ENCODE data around the gene THOC6. TPM values are rescaled to one million over a fixed set of nuclear protein-coding genes. Genes with fewer than 3 reads are reported as not detected.

The THOC6 gene
- total RNA-seq, 1 experiment from 2014 or later, result 68.2 TPM

DNA sequence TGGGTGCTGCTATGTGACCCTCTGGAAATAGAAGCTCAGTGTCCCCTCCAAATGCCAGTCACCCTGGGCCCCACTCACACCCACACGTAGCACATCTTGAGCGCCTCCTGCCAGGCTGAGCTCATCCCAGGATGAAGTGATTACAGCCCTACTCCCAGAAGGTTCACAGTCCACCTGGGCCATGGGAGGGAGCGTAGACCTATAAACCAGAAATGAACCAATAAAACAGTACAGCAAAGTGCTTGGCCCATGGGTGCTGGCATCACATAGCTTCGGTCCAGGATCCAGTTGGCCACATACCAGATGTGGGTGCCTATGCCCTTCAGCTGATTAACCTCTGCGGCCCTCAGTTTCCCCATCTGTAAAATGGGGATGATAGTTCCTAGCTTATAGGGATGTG lies 15.1 kb downstream of the THOC6 start:
- Histone ChIP-seq H2BK20ac (ENCODE audit: low read depth, low read length, poor library complexity, severe bottlenecking) (no peak overlapping the region), H3K27me3 (ENCODE audit: insufficient read depth, low read length) (no peaks in the 10 kb centered on the region), H2AFZ (ENCODE audit: low read length) (no peak overlapping the region), H3K79me1 (ENCODE audit: insufficient read depth, low read depth, low read length, poor library complexity, severe bottlenecking) (no peaks in the 10 kb centered on the region), H3K23me2 (ENCODE audit: insufficient read length, low read depth, low read length, poor library complexity, severe bottlenecking) (peaks cover 7% of the 10 kb centered on the region), H3K9ac (ENCODE audit: extremely low read depth, insufficient read length, low read length) (no peak overlapping the region), H3K4ac (ENCODE audit: low read depth, low read length) (no peak overlapping the region), H3K56ac (ENCODE audit: insufficient read length, low read depth, low read length) (no peak overlapping the region), H3K4me2 (ENCODE audit: insufficient read depth, insufficient read length, low read length) (no peak overlapping the region), H2BK15ac (ENCODE audit: low read depth, low read length) (no peak overlapping the region), H2BK120ac (ENCODE audit: low read depth, low read length, poor library complexity, severe bottlenecking) (no peak overlapping the region), H3K79me2 (ENCODE audit: insufficient read depth, low read length) (no peaks in the 10 kb centered on the region), H3K23ac (ENCODE audit: insufficient read length, low read depth, low read length) (no peak overlapping the region), H3K14ac (ENCODE audit: insufficient read depth, low read length) (no peak overlapping the region), H3K4me1 (ENCODE audit: insufficient read depth, low read length) (no peaks in the 10 kb centered on the region; the same call in 1 of the 2 replicates), H4K8ac (replicated peaks; ENCODE audit: insufficient read length, low read depth, low read length) (no peak overlapping the region), H3T11ph (ENCODE audit: low read length) (no peak overlapping the region), H3K9me3 (ENCODE audit: control insufficient read depth, low read depth, low read length) (no peaks in the 10 kb centered on the region), H2BK12ac (ENCODE audit: insufficient read length, low read depth, low read length) (no peak overlapping the region), H3K27ac (ENCODE audit: insufficient read length, low read depth, low read length) (no peak overlapping the region), H2BK5ac (ENCODE audit: insufficient read length, low read length) (no peak overlapping the region), H4K5ac (ENCODE audit: insufficient read length, low read depth, low read length) (no peak overlapping the region), H3K18ac (ENCODE audit: insufficient read length, low read depth, low read length) (peak overlapping the region; percentile 5), H2AK5ac (ENCODE audit: insufficient read length, low read length) (no peak overlapping the region), H4K91ac (ENCODE audit: insufficient read length, low read depth, low read length) (no peak overlapping the region), H4K20me1 (ENCODE audit: control insufficient read depth, insufficient read depth, insufficient read length) (no peaks in the 10 kb centered on the region)
- no peak for DNase-seq
- TF ChIP-seq, protein P1, sequence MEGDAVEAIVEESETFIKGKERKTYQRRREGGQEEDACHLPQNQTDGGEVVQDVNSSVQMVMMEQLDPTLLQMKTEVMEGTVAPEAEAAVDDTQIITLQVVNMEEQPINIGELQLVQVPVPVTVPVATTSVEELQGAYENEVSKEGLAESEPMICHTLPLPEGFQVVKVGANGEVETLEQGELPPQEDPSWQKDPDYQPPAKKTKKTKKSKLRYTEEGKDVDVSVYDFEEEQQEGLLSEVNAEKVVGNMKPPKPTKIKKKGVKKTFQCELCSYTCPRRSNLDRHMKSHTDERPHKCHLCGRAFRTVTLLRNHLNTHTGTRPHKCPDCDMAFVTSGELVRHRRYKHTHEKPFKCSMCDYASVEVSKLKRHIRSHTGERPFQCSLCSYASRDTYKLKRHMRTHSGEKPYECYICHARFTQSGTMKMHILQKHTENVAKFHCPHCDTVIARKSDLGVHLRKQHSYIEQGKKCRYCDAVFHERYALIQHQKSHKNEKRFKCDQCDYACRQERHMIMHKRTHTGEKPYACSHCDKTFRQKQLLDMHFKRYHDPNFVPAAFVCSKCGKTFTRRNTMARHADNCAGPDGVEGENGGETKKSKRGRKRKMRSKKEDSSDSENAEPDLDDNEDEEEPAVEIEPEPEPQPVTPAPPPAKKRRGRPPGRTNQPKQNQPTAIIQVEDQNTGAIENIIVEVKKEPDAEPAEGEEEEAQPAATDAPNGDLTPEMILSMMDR (conservative IDR thresholded peaks at IDR 0.05), result no peak
- H3K4me1 Mint-ChIP-seq, result peaks cover 19 to 20% of the 10 kb centered on the region in 2 experiments
- H3K36me3 Mint-ChIP-seq (ENCODE audit: insufficient read depth in 1 of 3, low read depth in 3 of 3), result peaks cover 3 to 5% (median 3%) of the 10 kb centered on the region in 3 experiments; a peak in 3 of 7 replicates
- no peak overlapping the region for H3K27ac Mint-ChIP-seq
- peaks cover 44% of the 10 kb centered on the region for H3K27me3 Mint-ChIP-seq (ENCODE audit: low read depth)
- no peak overlapping the region for H3K4me3 Mint-ChIP-seq
- no CpG with 5 or more reads among the region's 5 CpGs for WGBS (ENCODE audit: extremely low coverage, insufficient read length, low lambda C conversion rate)
- H3K9me3 Mint-ChIP-seq, result no peaks in the 10 kb centered on the region

All from H9 (cell line).